Osteoblast (primary cell): ENCODE measurements around the gene DQX1. TPM values are rescaled to one million over a fixed set of nuclear protein-coding genes. Genes with fewer than 3 reads are reported as not detected.

Experiments used
- DNase-seq: peaks from one replicate; pipeline ENCODE4 v3.0.0; 2011; ENCODE audit warnings: low spot score, mixed read lengths; ENCODE audit not compliant: insufficient read length; ENCODE audit errors: missing footprints
- H2AFZ ChIP-seq: 2 replicates; pipeline ENCODE4 v1.6.0; 2011; ENCODE audit warnings: mild to moderate bottlenecking, low read length
- H3K27ac ChIP-seq: 2 replicates; pipeline ENCODE4 v1.5.1; 2011; ENCODE audit warnings: mild to moderate bottlenecking, low read depth, low read length, moderate library complexity
- H3K27me3 ChIP-seq: 2 replicates; pipeline ENCODE4 v1.6.0; 2012; ENCODE audit warnings: mild to moderate bottlenecking, control low read depth, inconsistent platforms, low read length, moderate library complexity; ENCODE audit not compliant: insufficient read depth
- H3K36me3 ChIP-seq: 2 replicates; pipeline ENCODE4 v1.5.1; 2011; ENCODE audit warnings: mild to moderate bottlenecking, low read length, control low read depth, moderate library complexity; ENCODE audit not compliant: insufficient read depth
- H3K4me1 ChIP-seq: 2 replicates; pipeline ENCODE4 v1.5.1; 2011; ENCODE audit warnings: mild to moderate bottlenecking, low read length, control low read depth, moderate library complexity; ENCODE audit not compliant: insufficient read depth
- H3K4me2 ChIP-seq: 2 replicates; pipeline ENCODE4 v1.6.0; 2011; ENCODE audit warnings: mild to moderate bottlenecking, low read length; ENCODE audit not compliant: insufficient read depth
- H3K4me3 ChIP-seq: fragments of 200-600 bp; sonication (generic); 3 replicates; pipeline ENCODE4 v1.5.1; 2012; ENCODE audit warnings: mild to moderate bottlenecking, low read length, inconsistent platforms; ENCODE audit not compliant: insufficient read depth
- H3K79me2 ChIP-seq: 2 replicates; pipeline ENCODE4 v1.6.0; 2012; ENCODE audit warnings: mild to moderate bottlenecking, low read length, control low read depth, inconsistent platforms; ENCODE audit not compliant: insufficient read depth
- H3K9me3 ChIP-seq: 2 replicates; pipeline ENCODE4 v1.5.1; 2011; ENCODE audit warnings: low read depth, low read length, control low read depth
- H4K20me1 ChIP-seq: 2 replicates; pipeline ENCODE4 v1.6.0; 2012; ENCODE audit warnings: mild to moderate bottlenecking, low read length, control low read depth; ENCODE audit not compliant: insufficient read depth
- total RNA-seq: library from RNA; depleted of rRNA; stranded (reverse); fragments of >200 nt; gene quantifications from 2 replicates; pipeline ENCODE4 v1.2.3, GENCODE V29; 2012
- TF ChIP-seq, protein P1 (sequence below): IDR thresholded peaks from 2 replicates; pipeline ENCODE4 v1.5.1; 2011; ENCODE audit warnings: mild to moderate bottlenecking, low read depth, low read length, moderate library complexity; ENCODE audit errors: extremely low read depth

Gene DQX1
- total RNA-seq, 1 donor = not detected

DNA sequence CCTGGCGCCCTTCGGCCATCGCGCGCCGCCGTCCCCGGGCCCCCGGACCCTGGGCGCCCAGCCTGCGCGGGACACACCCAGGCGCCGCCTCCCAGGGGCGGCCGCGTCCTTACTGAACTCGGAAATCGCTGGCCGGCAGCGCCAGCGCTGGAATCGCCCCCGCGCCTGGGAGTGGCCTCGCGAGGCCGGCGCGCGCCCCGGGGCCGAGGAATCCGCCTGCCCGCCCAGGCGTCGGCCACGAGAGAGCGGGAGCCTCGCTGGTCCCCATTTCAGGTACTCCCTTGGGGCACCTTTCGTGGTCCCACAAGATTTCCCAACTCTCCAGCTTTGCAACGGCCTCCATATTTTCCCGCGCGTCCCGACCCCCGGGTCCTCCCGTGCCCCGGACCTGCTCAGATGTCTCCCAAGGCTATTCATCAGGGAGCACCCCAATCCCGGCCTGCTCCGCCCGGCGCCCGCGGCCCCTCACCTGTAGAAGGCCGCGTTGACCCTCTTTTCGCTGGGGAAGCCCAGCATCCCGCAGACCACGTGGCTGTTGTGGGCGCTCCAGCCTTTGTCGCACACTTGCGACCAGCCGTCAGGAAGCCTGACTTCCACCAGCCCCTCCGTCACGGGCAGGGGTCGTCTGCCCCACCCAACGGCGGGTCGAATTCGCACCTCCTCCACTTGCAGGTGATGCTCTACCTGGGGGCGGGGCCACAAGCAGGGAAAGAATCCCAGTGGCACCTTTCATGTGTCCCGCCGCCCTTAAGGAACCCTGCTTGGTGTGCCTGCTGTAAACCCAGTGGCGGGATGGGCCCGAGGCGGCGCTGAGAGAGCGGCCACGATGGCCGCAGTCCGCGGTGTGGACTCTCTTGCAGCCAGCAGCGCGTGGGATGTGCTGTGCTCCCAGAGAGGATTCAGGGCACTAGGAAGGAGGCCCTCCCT is 23.1 kb upstream of the DQX1 start:
- no peaks in the 10 kb centered on the region for H4K20me1 ChIP-seq
- peak; percentile 95 for DNase-seq
- peak overlapping the region; percentile 45 for H2AFZ ChIP-seq
- peak overlapping the region; percentile 91 for H3K4me2 ChIP-seq
- H3K27me3 ChIP-seq = no peaks in the 10 kb centered on the region
- peaks cover 80% of the 10 kb centered on the region for H3K79me2 ChIP-seq
- no peaks in the 10 kb centered on the region for H3K9me3 ChIP-seq
- H3K27ac ChIP-seq = peak overlapping the region; percentile 68
- TF ChIP-seq, protein P1, sequence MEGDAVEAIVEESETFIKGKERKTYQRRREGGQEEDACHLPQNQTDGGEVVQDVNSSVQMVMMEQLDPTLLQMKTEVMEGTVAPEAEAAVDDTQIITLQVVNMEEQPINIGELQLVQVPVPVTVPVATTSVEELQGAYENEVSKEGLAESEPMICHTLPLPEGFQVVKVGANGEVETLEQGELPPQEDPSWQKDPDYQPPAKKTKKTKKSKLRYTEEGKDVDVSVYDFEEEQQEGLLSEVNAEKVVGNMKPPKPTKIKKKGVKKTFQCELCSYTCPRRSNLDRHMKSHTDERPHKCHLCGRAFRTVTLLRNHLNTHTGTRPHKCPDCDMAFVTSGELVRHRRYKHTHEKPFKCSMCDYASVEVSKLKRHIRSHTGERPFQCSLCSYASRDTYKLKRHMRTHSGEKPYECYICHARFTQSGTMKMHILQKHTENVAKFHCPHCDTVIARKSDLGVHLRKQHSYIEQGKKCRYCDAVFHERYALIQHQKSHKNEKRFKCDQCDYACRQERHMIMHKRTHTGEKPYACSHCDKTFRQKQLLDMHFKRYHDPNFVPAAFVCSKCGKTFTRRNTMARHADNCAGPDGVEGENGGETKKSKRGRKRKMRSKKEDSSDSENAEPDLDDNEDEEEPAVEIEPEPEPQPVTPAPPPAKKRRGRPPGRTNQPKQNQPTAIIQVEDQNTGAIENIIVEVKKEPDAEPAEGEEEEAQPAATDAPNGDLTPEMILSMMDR = no peak
- H3K4me3 ChIP-seq = peak overlapping the region; percentile 76
- H3K4me1 ChIP-seq = peaks cover 51% of the 10 kb centered on the region
- peaks cover 57% of the 10 kb centered on the region for H3K36me3 ChIP-seq

DNA sequence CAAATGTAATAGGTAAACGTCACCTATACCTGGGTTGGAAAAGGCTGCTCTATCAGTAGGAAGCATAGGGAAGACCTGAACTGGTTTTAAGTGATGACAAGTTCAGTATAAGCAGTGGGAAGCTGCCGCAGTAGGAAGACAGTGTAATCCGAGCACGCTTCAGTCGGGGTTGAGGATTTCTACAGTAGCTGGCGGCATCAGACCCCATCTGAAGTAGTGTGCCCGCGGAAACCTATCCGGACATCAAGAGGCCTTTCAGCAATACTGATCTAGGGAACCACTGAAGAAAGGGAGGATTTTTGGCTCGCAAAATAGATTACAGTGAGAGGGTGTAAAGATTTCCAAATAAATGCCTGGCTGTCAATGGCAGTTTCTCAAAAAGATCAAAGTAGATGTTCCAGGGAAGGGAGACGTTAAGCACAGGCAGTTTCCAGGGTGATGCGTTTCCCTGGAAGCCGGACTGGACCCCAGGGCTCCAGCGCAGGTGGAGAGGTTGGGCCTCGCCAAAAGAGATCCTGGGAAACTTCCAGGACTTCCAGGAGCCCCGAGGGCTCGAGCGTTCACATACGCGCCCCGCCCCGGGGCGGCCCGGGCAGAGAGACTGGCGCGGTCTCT is 22.4 kb upstream of the DQX1 start:
- DNase-seq = peak; percentile 46

DNA sequence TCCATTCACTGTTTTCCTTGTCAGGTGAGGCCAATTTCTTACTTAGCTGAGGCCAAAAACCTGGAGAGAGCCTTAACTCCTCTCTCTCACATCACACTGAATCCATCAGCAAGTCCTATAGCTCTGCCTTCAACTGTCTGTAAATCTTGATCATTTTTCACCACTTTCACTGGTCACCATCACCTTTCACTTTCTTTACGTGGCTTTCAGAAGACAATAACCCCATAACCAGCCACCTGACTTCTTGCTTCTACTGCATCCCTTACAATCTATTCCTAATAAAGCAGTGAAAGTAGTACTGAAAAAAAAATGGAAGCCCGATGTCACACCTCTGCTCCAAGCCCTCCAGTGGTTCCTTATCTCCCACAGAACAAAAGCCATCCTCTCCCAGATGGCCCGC is 20.0 kb upstream of the DQX1 start:
- no peaks in the 10 kb centered on the region for H4K20me1 ChIP-seq
- no peaks in the 10 kb centered on the region for H3K9me3 ChIP-seq
- H3K4me3 ChIP-seq = no peak overlapping the region
- no peak overlapping the region for H2AFZ ChIP-seq
- H3K4me1 ChIP-seq = peaks cover 30% of the 10 kb centered on the region
- no peak overlapping the region for H3K4me2 ChIP-seq
- peaks cover 55% of the 10 kb centered on the region for H3K36me3 ChIP-seq
- DNase-seq = peak; percentile 58
- H3K79me2 ChIP-seq = peaks cover 57% of the 10 kb centered on the region
- H3K27ac ChIP-seq = peak overlapping the region; percentile 17
- TF ChIP-seq, protein P1 = no peak
- H3K27me3 ChIP-seq = no peaks in the 10 kb centered on the region

More for the DNA sequence above, 22.4 kb upstream of the DQX1 start:
- Histone ChIP-seq H3K36me3 (peaks cover 60% of the 10 kb centered on the region), H3K79me2 (peaks cover 77% of the 10 kb centered on the region), H3K9me3 (no peaks in the 10 kb centered on the region), H3K4me2 (peak overlapping the region; percentile 91), H2AFZ (peak overlapping the region; percentile 81), H3K4me3 (peak overlapping the region; percentile 76), H3K4me1 (peaks cover 51% of the 10 kb centered on the region), H4K20me1 (no peaks in the 10 kb centered on the region), H3K27ac (peak overlapping the region; percentile 68), H3K27me3 (no peaks in the 10 kb centered on the region)
- TF ChIP-seq, protein P1 = no peak

DNA sequence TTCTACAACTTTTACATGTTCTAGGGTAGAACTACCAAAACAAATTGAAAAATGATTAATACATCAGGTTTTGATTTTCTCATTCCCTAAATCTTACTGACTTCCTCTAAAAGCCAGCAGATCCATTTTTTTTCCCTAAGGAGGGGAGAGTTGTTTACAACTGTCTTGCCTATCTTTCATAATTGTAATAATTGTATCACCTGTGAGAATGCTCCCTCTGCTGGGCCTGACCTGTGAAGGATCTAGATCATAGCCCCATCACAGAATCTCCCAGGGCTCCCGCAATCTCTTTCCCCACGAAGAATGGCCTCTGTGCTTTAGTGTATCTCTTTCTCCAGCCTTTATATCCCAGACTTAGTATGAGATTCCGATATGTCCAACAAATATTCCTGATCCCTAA is 18.6 kb upstream of the DQX1 start:
- no peak overlapping the region for H3K4me3 ChIP-seq
- no peaks in the 10 kb centered on the region for H4K20me1 ChIP-seq
- no peaks in the 10 kb centered on the region for H3K9me3 ChIP-seq
- DNase-seq = peak; percentile 48
- no peak overlapping the region for H2AFZ ChIP-seq
- no peak overlapping the region for H3K4me2 ChIP-seq
- H3K27me3 ChIP-seq = no peaks in the 10 kb centered on the region
- peaks cover 50% of the 10 kb centered on the region for H3K36me3 ChIP-seq
- peaks cover 18% of the 10 kb centered on the region for H3K4me1 ChIP-seq
- TF ChIP-seq, protein P1 = no peak
- H3K79me2 ChIP-seq = peaks cover 44% of the 10 kb centered on the region
- no peak overlapping the region for H3K27ac ChIP-seq
